A549 treated with Hydrocortisone at 1 μM for 4 hours (cell line): ENCODE measurements around the gene RAB40AL. TPM values are rescaled to one million over a fixed set of nuclear protein-coding genes. Genes with fewer than 3 reads are reported as not detected.

Experiments used
- total RNA-seq: library from RNA; stranded (reverse); fragments of 200-300 nt; extraction: Qiagen RNA extraction; gene quantifications from 5 replicates; pipeline ENCODE4 v1.2.3, GENCODE V29; 2022

Gene RAB40AL, protein sequence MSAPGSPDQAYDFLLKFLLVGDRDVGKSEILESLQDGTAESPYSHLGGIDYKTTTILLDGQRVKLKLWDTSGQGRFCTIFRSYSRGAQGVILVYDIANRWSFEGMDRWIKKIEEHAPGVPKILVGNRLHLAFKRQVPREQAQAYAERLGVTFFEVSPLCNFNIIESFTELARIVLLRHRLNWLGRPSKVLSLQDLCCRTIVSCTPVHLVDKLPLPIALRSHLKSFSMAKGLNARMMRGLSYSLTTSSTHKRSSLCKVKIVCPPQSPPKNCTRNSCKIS
- total RNA-seq, result 0.15 to 0.23 TPM (median 0.22 TPM) in 4 of 5 replicates, not detected in the other

GRCh38 chrX:102936972-102937371 is at the start of gene RAB40AL:
TSS of gene RAB40AL (plus strand) at chrX:102937272. CDS start at chrX:102937319, 47 bp downstream.

Other genes with a start within 250 kb of the RAB40AL start
- 4.8 to 7.8 TPM (median 5.8 TPM) in 5 replicates for gene GPRASP2, start 224.8 kb upstream of the RAB40AL start, total RNA-seq
- 2.9 to 4.7 TPM (median 3.5 TPM) in 5 replicates for gene GPRASP3, start 216.5 kb upstream of the RAB40AL start, total RNA-seq
- not detected in 5 replicates for gene BEX1, start 126.9 kb downstream of the RAB40AL start, total RNA-seq
- gene NXF3, start 155.9 kb downstream of the RAB40AL start, total RNA-seq, result 0.08 to 0.09 TPM (median 0.09 TPM) in 3 of 5 replicates, not detected in the others